ENCODE measurements around the gene CMTM6.

GRCh38 chr3:32453346-32453745 is 49.3 kb downstream of the CMTM6 start:
- TF ChIP-seq RAD21 (IDR thresholded peaks at IDR 0.05; ENCODE audit: low read depth) (no peak), REST (IDR thresholded peaks at IDR 0.05; ENCODE audit: low read depth) (no peak), MAX (IDR thresholded peaks at IDR 0.05) (no peak), FOXM1 (IDR thresholded peaks at IDR 0.05; ENCODE audit: borderline replicate concordance, low read depth) (no peak), YY1 (IDR thresholded peaks at IDR 0.05; ENCODE audit: low read depth) (no peak), EP300 (IDR thresholded peaks at IDR 0.05; ENCODE audit: borderline replicate concordance) (no peak), ZBTB7A (IDR thresholded peaks at IDR 0.05; ENCODE audit: low read depth) (no peak), CREB1 (IDR thresholded peaks at IDR 0.05; ENCODE audit: low read depth) (no peak), TAF1 (IDR thresholded peaks at IDR 0.05; ENCODE audit: low read depth) (no peak)
